ENCODE measurements around the gene NPAS3. TPM values are rescaled to one million over a fixed set of nuclear protein-coding genes. Genes with fewer than 3 reads are reported as not detected.

NPAS3 gene
- total RNA-seq, 4 donors from 2014 or later = 1.9 to 10.6 (median 2.2) TPM

DNA sequence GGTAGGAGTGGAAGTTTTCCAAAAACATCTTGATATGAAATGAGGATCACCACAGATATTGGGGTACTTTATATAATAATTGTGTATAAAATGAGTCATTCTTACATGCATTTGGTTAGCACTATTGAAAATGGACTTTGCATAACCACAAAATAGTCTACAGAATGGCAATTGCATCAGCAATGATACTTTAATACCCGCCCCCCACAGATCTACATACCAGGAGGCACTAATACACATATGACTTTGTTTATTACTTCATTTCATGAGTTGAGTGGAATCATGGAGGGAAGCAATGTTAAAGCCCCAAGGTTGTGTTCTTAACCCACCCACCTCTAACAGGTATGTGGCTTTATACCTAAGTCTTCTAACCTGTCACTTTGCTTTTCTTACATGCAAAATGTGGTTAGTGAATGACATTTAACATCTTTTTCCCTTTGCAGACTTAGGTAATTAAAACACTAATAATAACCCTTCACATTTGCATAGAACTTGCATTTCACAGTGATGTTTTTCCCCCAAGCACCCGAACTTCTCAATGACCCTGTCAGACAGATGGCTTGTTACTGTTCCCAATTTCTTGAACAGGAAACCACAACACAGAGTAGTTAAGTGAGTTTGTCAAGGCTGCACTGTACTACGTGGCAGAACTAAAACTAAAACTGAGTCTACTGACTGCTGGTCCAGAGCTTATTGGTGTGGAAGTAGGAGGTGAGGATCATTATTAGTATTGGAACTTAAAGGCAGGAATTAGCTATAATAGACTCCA lies 101.9 kb downstream of the NPAS3 start:
- peaks cover 0 to 7% (median 0%) of the 10 kb centered on the region in 3 donors for H3K4me1 ChIP-seq
- no peak for ATAC-seq
- H3K4me3 ChIP-seq = no peak overlapping the region
- no peaks in the 10 kb centered on the region for H3K27me3 ChIP-seq
- TF ChIP-seq POLR2AphosphoS5 (IDR thresholded peaks at IDR 0.05) (no peak), EP300 (IDR thresholded peaks at IDR 0.05) (no peak), POLR2A (IDR thresholded peaks at IDR 0.05) (no peak)
- TF ChIP-seq, protein P1, sequence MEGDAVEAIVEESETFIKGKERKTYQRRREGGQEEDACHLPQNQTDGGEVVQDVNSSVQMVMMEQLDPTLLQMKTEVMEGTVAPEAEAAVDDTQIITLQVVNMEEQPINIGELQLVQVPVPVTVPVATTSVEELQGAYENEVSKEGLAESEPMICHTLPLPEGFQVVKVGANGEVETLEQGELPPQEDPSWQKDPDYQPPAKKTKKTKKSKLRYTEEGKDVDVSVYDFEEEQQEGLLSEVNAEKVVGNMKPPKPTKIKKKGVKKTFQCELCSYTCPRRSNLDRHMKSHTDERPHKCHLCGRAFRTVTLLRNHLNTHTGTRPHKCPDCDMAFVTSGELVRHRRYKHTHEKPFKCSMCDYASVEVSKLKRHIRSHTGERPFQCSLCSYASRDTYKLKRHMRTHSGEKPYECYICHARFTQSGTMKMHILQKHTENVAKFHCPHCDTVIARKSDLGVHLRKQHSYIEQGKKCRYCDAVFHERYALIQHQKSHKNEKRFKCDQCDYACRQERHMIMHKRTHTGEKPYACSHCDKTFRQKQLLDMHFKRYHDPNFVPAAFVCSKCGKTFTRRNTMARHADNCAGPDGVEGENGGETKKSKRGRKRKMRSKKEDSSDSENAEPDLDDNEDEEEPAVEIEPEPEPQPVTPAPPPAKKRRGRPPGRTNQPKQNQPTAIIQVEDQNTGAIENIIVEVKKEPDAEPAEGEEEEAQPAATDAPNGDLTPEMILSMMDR (IDR thresholded peaks at IDR 0.05) = no peak
- H3K27ac ChIP-seq = no peak overlapping the region
- no peaks in the 10 kb centered on the region for H3K36me3 ChIP-seq
- 82 to 94% methylated on average over 2 to 3 of the region's 3 CpGs for WGBS, 2 donors (ENCODE audit: low coverage in 1 of 2)
- H3K9me3 ChIP-seq = peaks cover 0 to 6% (median 0%) of the 10 kb centered on the region in 3 donors

- TF ChIP-seq EP300 (IDR thresholded peaks at IDR 0.05) = no peak
- TF ChIP-seq POLR2A (IDR thresholded peaks at IDR 0.05) = no peak
- no peak for TF ChIP-seq POLR2AphosphoS5 (IDR thresholded peaks at IDR 0.05)
- TF ChIP-seq, protein P1 (IDR thresholded peaks at IDR 0.05) = no peak
- no peak overlapping the region for H3K27ac ChIP-seq
- H3K27me3 ChIP-seq = no peaks in the 10 kb centered on the region
- no peaks in the 10 kb centered on the region for H3K36me3 ChIP-seq
- WGBS, 2 donors (ENCODE audit: low coverage in 1 of 2) = 35 to 38% methylated on average over 1 of the region's 1 CpG
- H3K4me1 ChIP-seq = peaks cover 0 to 7% (median 0%) of the 10 kb centered on the region in 3 donors
- ATAC-seq = no peak
- H3K4me3 ChIP-seq = no peak overlapping the region
- H3K9me3 ChIP-seq = peaks cover 0 to 6% (median 0%) of the 10 kb centered on the region in 3 donors
Observed at GRCh38 chr14:33042591-33042990, 103.9 kb downstream of the NPAS3 start.

- H3K9me3 ChIP-seq = peaks cover 0 to 6% (median 0%) of the 10 kb centered on the region in 3 donors
- TF ChIP-seq POLR2A (IDR thresholded peaks at IDR 0.05) (no peak), POLR2AphosphoS5 (IDR thresholded peaks at IDR 0.05) (no peak), EP300 (IDR thresholded peaks at IDR 0.05) (no peak)
- TF ChIP-seq, protein P1 (IDR thresholded peaks at IDR 0.05) = no peak
- no peaks in the 10 kb centered on the region for H3K27me3 ChIP-seq
- no peak overlapping the region for H3K27ac ChIP-seq
- H3K36me3 ChIP-seq = no peaks in the 10 kb centered on the region
- no peak overlapping the region for H3K4me3 ChIP-seq
- H3K4me1 ChIP-seq = peaks cover 0 to 7% (median 0%) of the 10 kb centered on the region in 3 donors
- no peak for ATAC-seq
- 63 to 66% methylated on average over 4 of the region's 4 CpGs for WGBS, 2 donors (ENCODE audit: low coverage in 1 of 2)
Observed at GRCh38 chr14:33045760-33046159, 107.1 kb downstream of the NPAS3 start.

GRCh38 chr14:33052943-33053342 lies 114.3 kb downstream of the NPAS3 start:
- no peak for ATAC-seq
- no peaks in the 10 kb centered on the region for H3K4me1 ChIP-seq
- TF ChIP-seq EP300 (IDR thresholded peaks at IDR 0.05) = no peak
- TF ChIP-seq POLR2A (IDR thresholded peaks at IDR 0.05) = no peak
- no peak for TF ChIP-seq POLR2AphosphoS5 (IDR thresholded peaks at IDR 0.05)
- TF ChIP-seq, protein P1 (IDR thresholded peaks at IDR 0.05) = no peak

GRCh38 chr14:33056213-33056612 lies 117.5 kb downstream of the NPAS3 start:
- ATAC-seq = no peak
- no peaks in the 10 kb centered on the region for H3K36me3 ChIP-seq

More at GRCh38 chr14:33052943-33053342, 114.3 kb downstream of the NPAS3 start:
- H3K27ac ChIP-seq = no peak overlapping the region
- H3K9me3 ChIP-seq = no peaks in the 10 kb centered on the region
- H3K27me3 ChIP-seq = no peaks in the 10 kb centered on the region
- WGBS, 2 donors (ENCODE audit: low coverage in 1 of 2) = 82 to 83% methylated on average over 2 of the region's 2 CpGs
- H3K4me3 ChIP-seq = no peak overlapping the region
- H3K36me3 ChIP-seq = no peaks in the 10 kb centered on the region

More at GRCh38 chr14:33056213-33056612, 117.5 kb downstream of the NPAS3 start:
- Histone ChIP-seq H3K4me1 (no peaks in the 10 kb centered on the region), H3K4me3 (no peak overlapping the region), H3K27ac (no peak overlapping the region), H3K9me3 (no peaks in the 10 kb centered on the region), H3K27me3 (no peaks in the 10 kb centered on the region)
- TF ChIP-seq POLR2A (IDR thresholded peaks at IDR 0.05) (no peak), POLR2AphosphoS5 (IDR thresholded peaks at IDR 0.05) (no peak), EP300 (IDR thresholded peaks at IDR 0.05) (no peak)
- TF ChIP-seq, protein P1 (IDR thresholded peaks at IDR 0.05) = no peak
- 86 to 97% methylated on average over 4 of the region's 4 CpGs for WGBS, 2 donors (ENCODE audit: low coverage in 1 of 2)
